ENCODE results near the gene PRORP. TPM values are rescaled to one million over a fixed set of nuclear protein-coding genes. Genes with fewer than 3 reads are reported as not detected.
"Not testable (repeated sequence)": the region's sequence is repeated elsewhere in the genome, so short reads cannot be mapped to it uniquely, and the experiment has no call there.

Gene PRORP
- total RNA-seq, 2 donors from 2014 or later: 12.6 to 21.5 TPM

- H3K4me1 ChIP-seq: no peaks in the 10 kb centered on the region
- no peak for TF ChIP-seq CTCF (IDR thresholded peaks at IDR 0.05)
- no peaks in the 10 kb centered on the region for H3K9me3 ChIP-seq
- H3K27me3 ChIP-seq: no peaks in the 10 kb centered on the region
- H3K4me3 ChIP-seq: no peak overlapping the region
- no peaks in the 10 kb centered on the region for H3K36me3 ChIP-seq
- no peak for DNase-seq (ENCODE audit: low spot score)
- no peak overlapping the region for H3K27ac ChIP-seq
Observed at GRCh38 chr14:35149239-35149638, 26.9 kb downstream of the PRORP start.

- H3K36me3 ChIP-seq; H3K27ac ChIP-seq; H3K9me3 ChIP-seq; H3K27me3 ChIP-seq; H3K4me1 ChIP-seq; H3K4me3 ChIP-seq; DNase-seq (ENCODE audit: low spot score): not testable (repeated sequence)
Observed at GRCh38 chr14:35152531-35152930, 30.2 kb downstream of the PRORP start.

GRCh38 chr14:35154016-35154415 lies 31.7 kb downstream of the PRORP start:
- Histone ChIP-seq H3K27ac (no peak overlapping the region), H3K4me1 (peaks cover 0 to 8% of the 10 kb centered on the region in 2 donors), H3K9me3 (no peaks in the 10 kb centered on the region), H3K27me3 (no peaks in the 10 kb centered on the region), H3K4me3 (no peak overlapping the region), H3K36me3 (no peaks in the 10 kb centered on the region)
- no peak for TF ChIP-seq CTCF (IDR thresholded peaks at IDR 0.05)
- DNase-seq (ENCODE audit: low spot score): no peak

GRCh38 chr14:35155962-35156361 lies 33.6 kb downstream of the PRORP start:
- TF ChIP-seq CTCF (IDR thresholded peaks at IDR 0.05): no peak
- no peak overlapping the region for H3K27ac ChIP-seq
- no peak for DNase-seq (ENCODE audit: low spot score)

GRCh38 chr14:35158491-35158890 lies 36.1 kb downstream of the PRORP start:
- Histone ChIP-seq H3K27me3 (no peaks in the 10 kb centered on the region), H3K36me3 (no peaks in the 10 kb centered on the region), H3K9me3 (no peaks in the 10 kb centered on the region), H3K4me1 (peaks cover 0 to 8% of the 10 kb centered on the region in 2 donors), H3K4me3 (no peak overlapping the region), H3K27ac (no peak overlapping the region)
- no peak for TF ChIP-seq CTCF (IDR thresholded peaks at IDR 0.05)
- DNase-seq (ENCODE audit: low spot score): no peak

More at GRCh38 chr14:35155962-35156361, 33.6 kb downstream of the PRORP start:
- Histone ChIP-seq H3K36me3 (no peaks in the 10 kb centered on the region), H3K9me3 (no peaks in the 10 kb centered on the region), H3K27me3 (no peaks in the 10 kb centered on the region), H3K4me3 (no peak overlapping the region), H3K4me1 (peaks cover 0 to 8% of the 10 kb centered on the region in 2 donors)

- no peaks in the 10 kb centered on the region for H3K9me3 ChIP-seq
- H3K4me1 ChIP-seq: peaks cover 0 to 8% of the 10 kb centered on the region in 2 donors
- TF ChIP-seq CTCF (IDR thresholded peaks at IDR 0.05): no peak
- no peak overlapping the region for H3K4me3 ChIP-seq
- DNase-seq (ENCODE audit: low spot score): no peak
- H3K27me3 ChIP-seq: no peaks in the 10 kb centered on the region
- no peaks in the 10 kb centered on the region for H3K36me3 ChIP-seq
- H3K27ac ChIP-seq: no peak overlapping the region
Observed at GRCh38 chr14:35158951-35159653, 36.8 kb downstream of the PRORP start.
